Kidney epithelial cell (primary cell): ENCODE results near the gene GAS6. TPM values are rescaled to one million over a fixed set of nuclear protein-coding genes. Genes with fewer than 3 reads are reported as not detected.

Source experiments
- DNase-seq: peaks from one replicate; pipeline ENCODE4 v3.0.0-alpha.2; 2010; ENCODE audit warnings: low read depth
- H3K27me3 ChIP-seq: 2 replicates; pipeline ENCODE4 v1.6.0; 2011; ENCODE audit warnings: low read length; ENCODE audit not compliant: control insufficient read depth, insufficient read depth
- H3K36me3 ChIP-seq: 2 replicates; pipeline ENCODE4 v1.5.1; 2011; ENCODE audit warnings: low read length; ENCODE audit not compliant: control insufficient read depth, insufficient read depth
- H3K4me3 ChIP-seq: 2 replicates; pipeline ENCODE4 v1.5.1; 2011; ENCODE audit warnings: low read depth, mild to moderate bottlenecking, control low read depth, low read length
- CTCF ChIP-seq: IDR thresholded peaks from 2 replicates; pipeline ENCODE4 v1.5.1; 2011; ENCODE audit warnings: mild to moderate bottlenecking, moderate library complexity, low read length, control low read depth, inconsistent platforms; ENCODE audit not compliant: insufficient read depth, poor library complexity, severe bottlenecking
- total RNA-seq: library from RNA; depleted of rRNA; stranded (reverse); fragments of >200 nt; gene quantifications from 2 replicates; pipeline ENCODE4 v1.2.3, GENCODE V29; 2015

GAS6 gene
- total RNA-seq, 1 donor from 2014 or later = 99.6 TPM

GRCh38 chr13:113860665-113861432 lies 3.0 kb downstream of the GAS6 start:
- DNase-seq = no peak
- no peaks in the 10 kb centered on the region for H3K36me3 ChIP-seq
- no peak for TF ChIP-seq CTCF
- H3K27me3 ChIP-seq = no peaks in the 10 kb centered on the region
- H3K4me3 ChIP-seq = no peak overlapping the region

GRCh38 chr13:113860051-113860664 lies 3.7 kb downstream of the GAS6 start:
- no peaks in the 10 kb centered on the region for H3K36me3 ChIP-seq
- TF ChIP-seq CTCF = no peak
- no peak overlapping the region for H3K4me3 ChIP-seq
- DNase-seq = no peak
- no peaks in the 10 kb centered on the region for H3K27me3 ChIP-seq

- H3K27me3 ChIP-seq = no peaks in the 10 kb centered on the region
- no peak overlapping the region for H3K4me3 ChIP-seq
- no peaks in the 10 kb centered on the region for H3K36me3 ChIP-seq
- DNase-seq = no peak
- TF ChIP-seq CTCF = no peak
Measured at GRCh38 chr13:113859311-113860050, 4.4 kb downstream of the GAS6 start.

- Histone ChIP-seq H3K27me3 (no peaks in the 10 kb centered on the region), H3K36me3 (no peaks in the 10 kb centered on the region), H3K4me3 (no peak overlapping the region)
- no peak for TF ChIP-seq CTCF
- no peak for DNase-seq
Measured at GRCh38 chr13:113857531-113858195, 6.2 kb downstream of the GAS6 start.

GRCh38 chr13:113856716-113857065 lies 7.2 kb downstream of the GAS6 start:
- TF ChIP-seq CTCF = no peak
- Histone ChIP-seq H3K27me3 (no peaks in the 10 kb centered on the region), H3K4me3 (no peak overlapping the region), H3K36me3 (no peaks in the 10 kb centered on the region)
- no peak for DNase-seq
